Keratinocyte (primary cell): ENCODE measurements around the gene GPSM1. TPM values are rescaled to one million over a fixed set of nuclear protein-coding genes. Genes with fewer than 3 reads are reported as not detected.

Experiments used
- DNase-seq: peaks from one replicate; pipeline ENCODE4 v3.0.0-alpha.2; 2011; ENCODE audit warnings: low read depth, missing footprints, low spot score
- FAIRE-seq: peaks from 2 replicates; lab custom pipeline; 2011; peaks lifted over from hg19 to GRCh38; lab: Jason Lieb, UNC
- H2AFZ ChIP-seq: 2 replicates; pipeline ENCODE4 v1.6.0; 2012; ENCODE audit warnings: low read length, control low read depth, inconsistent platforms; ENCODE audit not compliant: control insufficient read depth
- H3K27ac ChIP-seq: 2 replicates; pipeline ENCODE4 v1.5.1; 2011; ENCODE audit warnings: low read length; ENCODE audit not compliant: control insufficient read depth, insufficient read depth
- H3K27me3 ChIP-seq: 3 replicates; pipeline ENCODE4 v1.6.0; 2011; ENCODE audit warnings: low read length; ENCODE audit not compliant: control insufficient read depth, insufficient read depth; ENCODE audit errors: extremely low read depth
- H3K36me3 ChIP-seq, 2 experiments: 2 replicates in 1 of 2; 3 replicates in 1 of 2; pipeline ENCODE4 v1.5.1; 2011; ENCODE audit warnings: low read length in 2 of 2, mild to moderate bottlenecking in 1 of 2; ENCODE audit not compliant: control insufficient read depth in 2 of 2, insufficient read depth in 2 of 2; ENCODE audit errors: extremely low read depth in 1 of 2
- H3K4me1 ChIP-seq: 3 replicates; pipeline ENCODE4 v1.5.1; 2011; ENCODE audit warnings: low read length; ENCODE audit not compliant: control insufficient read depth, insufficient read depth; ENCODE audit errors: extremely low read depth
- H3K4me2 ChIP-seq: 3 replicates; pipeline ENCODE4 v1.6.0; 2011; ENCODE audit warnings: low read depth, low read length; ENCODE audit not compliant: control insufficient read depth, insufficient read depth; ENCODE audit errors: extremely low read depth
- H3K4me3 ChIP-seq, 3 experiments: fragments of 200-600 bp in 1 of 3; sonication (generic) in 1 of 3; 2 replicates in 2 of 3; 3 replicates in 1 of 3; pipeline ENCODE4 v1.5.1; 2011 to 2016; ENCODE audit warnings: low read length in 3 of 3, mild to moderate bottlenecking in 3 of 3, control low read depth in 2 of 3, inconsistent platforms in 1 of 3, low read depth in 1 of 3, mixed read lengths in 1 of 3, mixed run types in 1 of 3, moderate library complexity in 1 of 3; ENCODE audit not compliant: control insufficient read depth in 2 of 3, insufficient read depth in 2 of 3; ENCODE audit errors: extremely low read depth in 1 of 3
- H3K79me2 ChIP-seq: 2 replicates; pipeline ENCODE4 v1.6.0; 2012; ENCODE audit warnings: low read length; ENCODE audit not compliant: control insufficient read depth, insufficient read depth
- H3K9ac ChIP-seq: 3 replicates; pipeline ENCODE4 v1.6.0; 2011; ENCODE audit warnings: low read length; ENCODE audit not compliant: control insufficient read depth, insufficient read depth; ENCODE audit errors: extremely low read depth
- H3K9me1 ChIP-seq: 3 replicates; pipeline ENCODE4 v1.6.0; 2011; ENCODE audit warnings: low read length; ENCODE audit not compliant: control insufficient read depth, insufficient read depth; ENCODE audit errors: extremely low read depth
- H3K9me3 ChIP-seq: 2 replicates; pipeline ENCODE4 v1.5.1; 2012; ENCODE audit warnings: low read depth, low read length; ENCODE audit not compliant: control insufficient read depth
- H4K20me1 ChIP-seq: 3 replicates; pipeline ENCODE4 v1.6.0; 2011; ENCODE audit warnings: low read length; ENCODE audit not compliant: control insufficient read depth, insufficient read depth; ENCODE audit errors: extremely low read depth
- EZH2 ChIP-seq: IDR thresholded peaks from one replicate; pipeline ENCODE4 v1.6.1; 2012; ENCODE audit warnings: inconsistent platforms, mild to moderate bottlenecking, low read length, moderate library complexity
- dilution Hi-C: fragments of 300-500 bp; cut with MboI; formaldehyde crosslinking; loops from one replicate; pipeline ENCODE4 v1.7.0; 2020; ENCODE audit warnings: low sequenced_read_pairs; ENCODE audit not compliant: extremely low pct_ligation_motif_present
- polyA plus RNA-seq, 5 experiments: library from polyadenylated mRNA; depleted of rRNA in 3 of 5; stranded (reverse) in 3 of 5; stranded (forward) in 1 of 5; unstranded in 1 of 5; fragments of >200 nt; gene quantifications; 1 replicate in 1 of 5; 2 replicates in 3 of 5; 3 replicates in 1 of 5; pipeline versions ENCODE4 v1.2.1 to v1.2.3, GENCODE V29; 2011 to 2012; ENCODE audit warnings: missing spikeins in 2 of 5, low read depth in 1 of 5, low replicate concordance in 1 of 5
- TF ChIP-seq, protein P1 (sequence below), 3 experiments: IDR thresholded peaks in 1 of 3; conservative IDR thresholded peaks in 1 of 3; optimal IDR thresholded peaks in 1 of 3; 2 replicates in 2 of 3; 3 replicates in 1 of 3; pipeline versions ENCODE3 to v1.5.1; 2011; ENCODE audit warnings: low read length in 3 of 3, mild to moderate bottlenecking in 3 of 3, moderate library complexity in 2 of 3, control low read depth in 1 of 3, inconsistent platforms in 1 of 3; ENCODE audit not compliant: insufficient read depth in 2 of 3; ENCODE audit errors: extremely low read depth in 1 of 3

GPSM1 gene
- polyA plus RNA-seq, 1 donor (not counting 4 experiments of a cell fraction or from before 2014, with no cell fraction given), result 2.5 TPM

DNA sequence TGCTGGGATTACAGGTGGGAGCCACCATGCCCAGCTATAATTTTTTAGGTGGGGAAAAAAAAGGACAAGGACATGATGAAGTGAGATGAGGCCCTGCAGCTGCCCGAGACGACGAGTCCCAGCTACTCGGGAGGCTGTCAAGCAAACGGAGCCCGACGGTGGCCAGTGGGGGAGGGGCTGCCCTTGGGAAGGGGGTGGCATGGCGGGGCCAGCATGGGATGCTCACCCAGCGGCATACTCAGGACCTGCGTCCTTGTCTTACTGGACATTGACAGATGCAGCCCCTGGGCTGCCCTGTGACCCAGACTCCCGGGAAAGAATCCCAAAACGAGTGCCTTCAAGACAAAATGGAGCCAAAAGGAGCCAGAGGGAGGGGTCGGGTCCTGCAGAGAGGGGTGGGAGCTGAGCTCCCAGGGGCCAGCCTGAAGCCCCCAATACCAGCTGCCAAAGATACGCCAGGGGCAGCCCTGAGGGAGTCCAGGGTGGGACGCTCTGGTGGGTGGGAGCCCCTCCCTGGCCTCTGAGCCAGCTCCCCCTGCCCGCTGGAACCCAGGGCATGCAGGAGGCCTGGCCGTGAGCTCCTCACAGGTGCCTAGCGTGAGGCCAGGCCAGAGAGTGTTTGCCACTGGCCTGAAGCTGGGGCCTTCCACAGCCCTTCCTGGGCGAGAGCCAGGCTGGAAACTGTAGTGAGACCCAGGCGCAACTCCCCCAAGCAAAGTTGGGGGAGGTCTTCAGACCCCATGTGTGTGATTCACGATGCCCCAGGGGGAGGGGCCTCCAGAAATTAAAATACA, 39.2 kb upstream of the GPSM1 start:
- no peaks in the 10 kb centered on the region for H3K79me2 ChIP-seq
- no peaks in the 10 kb centered on the region for H3K36me3 ChIP-seq
- peaks cover 34% of the 10 kb centered on the region for H3K27me3 ChIP-seq
- no peaks in the 10 kb centered on the region for H3K9me3 ChIP-seq
- no peak overlapping the region for H3K27ac ChIP-seq
- FAIRE-seq (no peak), DNase-seq (no peak)
- H3K4me3 ChIP-seq, result no peak overlapping the region
- H3K9ac ChIP-seq, result no peak overlapping the region
- H3K9me1 ChIP-seq, result no peaks in the 10 kb centered on the region
- H2AFZ ChIP-seq, result no peak overlapping the region
- TF ChIP-seq, protein P1, sequence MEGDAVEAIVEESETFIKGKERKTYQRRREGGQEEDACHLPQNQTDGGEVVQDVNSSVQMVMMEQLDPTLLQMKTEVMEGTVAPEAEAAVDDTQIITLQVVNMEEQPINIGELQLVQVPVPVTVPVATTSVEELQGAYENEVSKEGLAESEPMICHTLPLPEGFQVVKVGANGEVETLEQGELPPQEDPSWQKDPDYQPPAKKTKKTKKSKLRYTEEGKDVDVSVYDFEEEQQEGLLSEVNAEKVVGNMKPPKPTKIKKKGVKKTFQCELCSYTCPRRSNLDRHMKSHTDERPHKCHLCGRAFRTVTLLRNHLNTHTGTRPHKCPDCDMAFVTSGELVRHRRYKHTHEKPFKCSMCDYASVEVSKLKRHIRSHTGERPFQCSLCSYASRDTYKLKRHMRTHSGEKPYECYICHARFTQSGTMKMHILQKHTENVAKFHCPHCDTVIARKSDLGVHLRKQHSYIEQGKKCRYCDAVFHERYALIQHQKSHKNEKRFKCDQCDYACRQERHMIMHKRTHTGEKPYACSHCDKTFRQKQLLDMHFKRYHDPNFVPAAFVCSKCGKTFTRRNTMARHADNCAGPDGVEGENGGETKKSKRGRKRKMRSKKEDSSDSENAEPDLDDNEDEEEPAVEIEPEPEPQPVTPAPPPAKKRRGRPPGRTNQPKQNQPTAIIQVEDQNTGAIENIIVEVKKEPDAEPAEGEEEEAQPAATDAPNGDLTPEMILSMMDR (optimal IDR thresholded peaks at IDR 0.05 in 1 of 3, IDR thresholded peaks at IDR 0.05 in 1 of 3, conservative IDR thresholded peaks at IDR 0.05 in 1 of 3; ENCODE audit: extremely low read depth in 1 of 3, insufficient read depth in 2 of 3, low read length in 3 of 3), result no peak
- TF ChIP-seq EZH2, result no peak
- dilution Hi-C loops, result no loop called here
- peaks cover 3% of the 10 kb centered on the region for H3K4me1 ChIP-seq
- H3K4me2 ChIP-seq, result no peak overlapping the region
- H4K20me1 ChIP-seq, result no peaks in the 10 kb centered on the region

DNA sequence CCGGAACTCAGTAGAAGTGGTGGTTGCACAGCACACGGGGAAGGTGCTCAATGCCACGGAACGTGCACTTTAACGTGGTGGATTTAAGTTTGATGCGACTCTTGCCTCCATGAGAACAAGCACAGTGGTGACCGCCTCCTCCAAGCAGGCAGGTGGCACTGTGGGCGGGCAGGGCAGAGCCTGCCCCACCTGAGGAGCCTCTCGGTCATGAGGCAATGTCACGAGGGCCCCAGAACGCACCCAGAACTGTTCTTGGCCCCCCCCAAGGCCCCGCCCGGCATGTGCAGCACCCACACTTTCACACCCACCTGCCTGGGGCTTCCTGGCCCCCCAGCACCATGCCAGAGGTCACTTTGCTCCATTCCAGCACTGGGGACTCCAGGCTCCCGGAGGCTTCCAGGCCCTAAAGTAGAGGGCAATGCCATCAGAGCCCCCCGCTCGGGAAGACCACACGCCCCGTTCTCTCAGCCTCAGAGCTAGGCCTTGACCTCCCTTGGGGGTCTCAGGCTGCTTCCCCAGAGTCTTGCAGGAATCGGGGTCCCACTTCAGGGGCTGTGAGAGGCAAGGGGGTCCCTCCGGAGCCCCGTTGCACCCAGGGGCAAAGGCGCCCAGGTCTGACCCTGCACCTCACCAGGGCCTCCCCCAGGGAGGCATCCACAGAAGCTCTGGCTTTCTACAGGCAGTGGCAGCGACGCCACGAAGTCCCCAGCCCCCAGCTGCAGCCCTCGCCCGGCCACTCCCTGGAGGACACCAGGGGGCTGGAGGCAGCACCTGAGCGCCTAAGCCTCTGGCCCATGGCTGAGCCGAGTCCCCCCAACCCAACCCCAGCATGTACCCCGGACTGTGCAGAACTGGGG, 37.5 kb upstream of the GPSM1 start:
- Histone ChIP-seq H3K36me3 (no peaks in the 10 kb centered on the region), H3K4me3 (no peak overlapping the region), H4K20me1 (no peaks in the 10 kb centered on the region), H3K4me2 (no peak overlapping the region), H3K9ac (no peak overlapping the region), H3K27ac (no peak overlapping the region), H3K9me1 (no peaks in the 10 kb centered on the region), H2AFZ (no peak overlapping the region), H3K9me3 (peaks cover 4% of the 10 kb centered on the region), H3K4me1 (no peaks in the 10 kb centered on the region), H3K79me2 (no peaks in the 10 kb centered on the region), H3K27me3 (peaks cover 34% of the 10 kb centered on the region)
- dilution Hi-C loops, result no loop called here
- FAIRE-seq (no peak), DNase-seq (no peak)
- TF ChIP-seq, protein P1 (optimal IDR thresholded peaks at IDR 0.05 in 1 of 3, IDR thresholded peaks at IDR 0.05 in 1 of 3, conservative IDR thresholded peaks at IDR 0.05 in 1 of 3; ENCODE audit: extremely low read depth in 1 of 3, insufficient read depth in 2 of 3, low read length in 3 of 3), result no peak
- TF ChIP-seq EZH2, result no peak
